HepG2 (cell line): ENCODE data around the gene INO80E. TPM values are rescaled to one million over a fixed set of nuclear protein-coding genes. Genes with fewer than 3 reads are reported as not detected.

Source experiments
- AKAP8 ChIP-seq: sonication (generic); formaldehyde crosslinking; IDR thresholded peaks from 2 replicates; pipeline ENCODE4 v1.5.1; 2020; ENCODE audit warnings: mild to moderate bottlenecking, missing genetic modification reagents
- BATF2 ChIP-seq: sonication (generic); formaldehyde crosslinking; IDR thresholded peaks from 2 replicates; pipeline ENCODE4 v1.8.0; 2022; ENCODE audit warnings: mild to moderate bottlenecking, missing genetic modification reagents, moderate library complexity
- BRCA1 ChIP-seq: sonication (generic); formaldehyde crosslinking; IDR thresholded peaks from 2 replicates; pipeline ENCODE4 v1.4.0; 2020; ENCODE audit warnings: missing genetic modification reagents
- E2F1 ChIP-seq: sonication (generic); formaldehyde crosslinking; IDR thresholded peaks from 2 replicates; pipeline ENCODE4 v1.5.0; 2020; ENCODE audit warnings: missing genetic modification reagents
- EP300 ChIP-seq, 3 experiments: sonication (generic) in 1 of 3; formaldehyde crosslinking in 1 of 3; IDR thresholded peaks; 2 replicates each; pipeline versions ENCODE4 v1.5.1 to v1.6.1; 2011 to 2020; ENCODE audit warnings: low read depth in 2 of 3, low read length in 2 of 3, borderline replicate concordance in 1 of 3, improper control_type of control experiment in 1 of 3, mild to moderate bottlenecking in 1 of 3, missing genetic modification reagents in 1 of 3, moderate library complexity in 1 of 3
- FIP1L1 ChIP-seq: fragments of 200-400 bp; formaldehyde crosslinking; IDR thresholded peaks from 2 replicates; pipeline ENCODE4 v1.6.1; 2018; ENCODE audit warnings: low read depth, mild to moderate bottlenecking, low read length, moderate library complexity, borderline replicate concordance; ENCODE audit not compliant: insufficient read depth
- FLYWCH1 ChIP-seq: sonication (generic); formaldehyde crosslinking; IDR thresholded peaks from 2 replicates; pipeline ENCODE4 v1.8.1; 2023; ENCODE audit warnings: mild to moderate bottlenecking, missing genetic modification reagents
- HINFP ChIP-seq: sonication (generic); formaldehyde crosslinking; IDR thresholded peaks from 2 replicates; pipeline ENCODE4 v1.4.0; 2020; ENCODE audit warnings: low read depth, mild to moderate bottlenecking, missing genetic modification reagents
- HOXA5 ChIP-seq: sonication (generic); formaldehyde crosslinking; IDR thresholded peaks from 2 replicates; pipeline ENCODE4 v1.4.0; 2020; ENCODE audit warnings: missing genetic modification reagents
- IRF1 ChIP-seq: sonication (generic); formaldehyde crosslinking; IDR thresholded peaks from 2 replicates; pipeline ENCODE4 v1.4.0; 2020; ENCODE audit warnings: low read depth, mild to moderate bottlenecking, missing genetic modification reagents
- SATB2 ChIP-seq: sonication (generic); formaldehyde crosslinking; IDR thresholded peaks from 2 replicates; pipeline ENCODE4 v1.5.0; 2020; ENCODE audit warnings: missing genetic modification reagents
- SOX5 ChIP-seq: IDR thresholded peaks from 2 replicates; pipeline ENCODE4 v1.6.1; 2016; ENCODE audit warnings: borderline replicate concordance
- SRSF9 ChIP-seq: fragments of 200-400 bp; formaldehyde crosslinking; IDR thresholded peaks from 2 replicates; pipeline ENCODE4 v1.6.1; 2018; ENCODE audit warnings: borderline replicate concordance, mild to moderate bottlenecking, low read depth, low read length; ENCODE audit not compliant: insufficient read depth, poor library complexity, severe bottlenecking
- SUZ12 ChIP-seq: fragments of 150-350 bp; IDR thresholded peaks from 2 replicates; pipeline ENCODE4 v1.6.1; 2014; ENCODE audit warnings: low read depth, low read length
- TAF1 ChIP-seq: sonication (generic); formaldehyde crosslinking; IDR thresholded peaks from 2 replicates; pipeline ENCODE4 v1.4.0; 2020; ENCODE audit warnings: missing genetic modification reagents
- TBX2 ChIP-seq: sonication (generic); formaldehyde crosslinking; IDR thresholded peaks from 2 replicates; pipeline ENCODE4 v1.5.0; 2020; ENCODE audit warnings: missing genetic modification reagents, mild to moderate bottlenecking, borderline replicate concordance
- ZFY ChIP-seq: sonication (generic); formaldehyde crosslinking; IDR thresholded peaks from 2 replicates; pipeline ENCODE4 v1.4.0; 2020; ENCODE audit warnings: missing genetic modification reagents
- ZNF18 ChIP-seq: sonication (generic); formaldehyde crosslinking; IDR thresholded peaks from 2 replicates; pipeline ENCODE4 v1.8.0; 2022; ENCODE audit warnings: mild to moderate bottlenecking, missing genetic modification reagents; ENCODE audit not compliant: insufficient replicate concordance
- ZNF619 ChIP-seq: sonication (generic); formaldehyde crosslinking; IDR thresholded peaks from 2 replicates; pipeline ENCODE4 v1.4.0; 2020; ENCODE audit warnings: mild to moderate bottlenecking, missing genetic modification reagents
- ZNF704 ChIP-seq: sonication (generic); formaldehyde crosslinking; IDR thresholded peaks from 2 replicates; pipeline ENCODE4 v1.8.1; 2023; ENCODE audit warnings: mild to moderate bottlenecking, inconsistent platforms, moderate library complexity, missing genetic modification reagents, borderline replicate concordance
- polyA plus RNA-seq, 8 experiments: library from polyadenylated mRNA; depleted of rRNA in 3 of 8; stranded (reverse) in 7 of 8; unstranded in 1 of 8; fragments of >200 nt; fragmentation: Illumina TruSeq in 4 of 8; extraction: Trizol in 4 of 8; gene quantifications; 2 replicates each; pipeline versions ENCODE4 v1.2.1 to v1.2.3, GENCODE V29; 2011 to 2016; ENCODE audit warnings: low read depth in 4 of 8, missing spikeins in 1 of 8, mixed read lengths in 1 of 8; ENCODE audit not compliant: insufficient read depth in 1 of 8
- total RNA-seq, 5 experiments: library from RNA; depleted of rRNA; stranded (reverse); fragments of >200 nt; fragmentation: Illumina TruSeq; extraction: Trizol; gene quantifications; 2 replicates each; pipeline ENCODE4 v1.2.3, GENCODE V29; 2016; ENCODE audit warnings: low read depth in 1 of 5

The INO80E gene
- total and polyA plus RNA-seq, 2 of the 13 experiments (the other 11 are each of a cell fraction or from before 2014, with no cell fraction given) = 25.8 to 45.6 TPM

- TF ChIP-seq HINFP (CRISPR knock-in tag) (0 out of 2 replicates have a peak, but pooled peaks have one; percentile 1), SRSF9 (no peak), BRCA1 (CRISPR knock-in tag) (no peak; the same call in 1 of the 2 replicates), BATF2 (CRISPR knock-in tag) (no peak), SOX5 (CRISPR knock-in tag) (no peak), FIP1L1 (no peak), TBX2 (CRISPR knock-in tag) (peak; percentile 66), E2F1 (no peak; the same call in 1 of the 2 replicates), ZNF704 (CRISPR knock-in tag) (no peak), TAF1 (CRISPR knock-in tag) (peak; percentile 69; the same call in 1 of the 2 replicates), ZFY (CRISPR knock-in tag) (no peak; the same call in 1 of the 2 replicates), IRF1 (CRISPR knock-in tag) (no peak; the same call in 1 of the 2 replicates), FLYWCH1 (peak; percentile 51; the same call in 1 of the 2 replicates), ZNF18 (CRISPR knock-in tag) (peak; percentile 59), SUZ12 (no peak), SATB2 (CRISPR knock-in tag) (no peak), AKAP8 (CRISPR knock-in tag) (no peak; the same call in 1 of the 2 replicates), HOXA5 (CRISPR knock-in tag) (0 out of 2 replicates have a peak, but pooled peaks have one; percentile 0), EP300 (IDR thresholded peaks at IDR 0.05; ENCODE audit: low read depth in 2 of 2, low read length in 2 of 2) (no peak), EP300 (CRISPR knock-in tag; IDR thresholded peaks at IDR 0.05; ENCODE audit: borderline replicate concordance) (peak; percentile 27; the same call in 1 of the 2 replicates), ZNF619 (CRISPR knock-in tag) (peak; percentile 63; the same call in 1 of the 2 replicates)
These were observed 34.3 kb upstream of the INO80E start, which contains the start of gene TMEM219 (continued) for GRCh38 chr16:29961479-29962343.
